Neutrophil (primary cell): Measurements from ENCODE around the gene PGAP3.

ENCODE experiments used
- H3K27ac ChIP-seq: fragments of 200-600 bp; sonication (generic); 2 replicates; pipeline ENCODE4 v1.5.1; 2016; ENCODE audit warnings: mild to moderate bottlenecking, moderate library complexity
- H3K27me3 ChIP-seq: fragments of 200-600 bp; sonication (generic); 2 replicates; pipeline ENCODE4 v1.6.0; 2016; ENCODE audit warnings: mild to moderate bottlenecking
- H3K36me3 ChIP-seq: fragments of 200-600 bp; sonication (generic); 2 replicates; pipeline ENCODE4 v1.5.1; 2017
- H3K4me1 ChIP-seq, 2 experiments: fragments of 200-600 bp in 1 of 2; sonication (generic) in 1 of 2; 1 replicate in 1 of 2; 2 replicates in 1 of 2; pipeline versions ENCODE4 v1.5.1 to v1.6.1; 2013 to 2016; ENCODE audit warnings: low read depth in 1 of 2, low read length in 1 of 2, mild to moderate bottlenecking in 1 of 2, moderate library complexity in 1 of 2; ENCODE audit not compliant: control insufficient read depth in 1 of 2, insufficient read depth in 1 of 2
- H3K4me3 ChIP-seq, 2 experiments: fragments of 200-600 bp in 1 of 2; sonication (generic) in 1 of 2; 1 replicate in 1 of 2; 2 replicates in 1 of 2; pipeline ENCODE4 v1.5.1; 2013 to 2016; ENCODE audit warnings: low read depth in 1 of 2, low read length in 1 of 2, mild to moderate bottlenecking in 1 of 2, moderate library complexity in 1 of 2
- H3K9me3 ChIP-seq: fragments of 200-600 bp; sonication (generic); 2 replicates; pipeline ENCODE4 v1.5.1; 2016
- TF ChIP-seq, protein P1 (sequence below): fragments of 200-600 bp; sonication (generic); IDR thresholded peaks from 2 replicates; pipeline ENCODE4 v1.5.1; 2016; ENCODE audit warnings: antibody characterized with exemption

PGAP3 gene

DNA sequence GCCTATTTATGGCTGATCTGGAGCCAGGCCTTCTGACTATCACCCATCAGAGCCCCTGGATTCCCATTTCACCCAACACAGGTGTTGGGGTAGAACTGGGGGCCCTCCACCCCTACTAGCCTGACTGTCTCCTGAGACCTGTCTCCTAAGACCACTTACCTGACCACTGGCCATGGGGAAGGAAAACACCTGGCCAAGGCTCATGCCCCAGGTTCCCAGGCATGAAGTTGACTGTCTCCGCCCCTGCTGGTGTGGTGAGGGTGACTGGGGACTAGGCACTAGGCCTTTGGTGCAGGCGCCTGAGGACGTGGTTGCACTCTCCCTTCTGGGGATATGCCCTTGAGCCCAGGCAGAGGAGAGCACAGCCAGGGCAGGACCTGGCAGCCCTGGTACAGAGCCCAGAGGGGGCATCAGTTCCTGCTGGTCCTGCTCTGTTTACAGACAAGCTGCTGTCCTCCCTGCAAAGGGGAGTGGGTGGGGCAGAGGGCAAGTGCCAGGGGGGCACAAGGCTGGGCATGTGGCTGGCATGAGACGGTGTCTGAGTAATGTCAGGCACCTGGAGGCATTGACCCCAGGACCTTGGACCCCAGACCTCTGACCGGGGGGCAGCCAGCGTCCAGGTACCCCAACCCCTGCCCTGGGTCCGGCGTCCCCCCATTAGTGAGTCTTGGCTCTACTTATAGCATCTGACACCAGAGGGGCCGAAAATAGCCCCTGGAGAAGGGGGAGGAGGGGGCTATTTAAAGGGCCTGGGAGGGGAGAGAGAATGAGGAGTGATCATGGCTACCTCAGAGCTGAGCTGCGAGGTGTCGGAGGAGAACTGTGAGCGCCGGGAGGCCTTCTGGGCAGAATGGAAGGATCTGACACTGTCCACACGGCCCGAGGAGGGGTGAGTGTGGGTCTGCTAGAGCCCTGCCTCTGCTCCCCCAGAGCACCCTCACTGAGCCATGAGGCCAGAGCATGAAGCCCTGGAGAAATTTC lies 23.0 kb downstream of the PGAP3 start, which contains the start of gene TCAP:
Gene TCAP, plus strand, starts transcription at position 769 of the 981 bp plus-strand sequence. Its CDS starts 11 bp downstream, at position 780.
- peaks cover 53% of the 10 kb centered on the region for H3K27me3 ChIP-seq
- H3K36me3 ChIP-seq: peaks cover 43% of the 10 kb centered on the region
- no peak within 1 kb of the TSS for H3K27ac ChIP-seq
- H3K9me3 ChIP-seq: no peaks in the 10 kb centered on the region
- H3K4me3 ChIP-seq: no peak within 1 kb of the TSS
- H3K4me1 ChIP-seq: peaks cover 6 to 13% of the 10 kb centered on the region in 2 experiments
- TF ChIP-seq, protein P1, sequence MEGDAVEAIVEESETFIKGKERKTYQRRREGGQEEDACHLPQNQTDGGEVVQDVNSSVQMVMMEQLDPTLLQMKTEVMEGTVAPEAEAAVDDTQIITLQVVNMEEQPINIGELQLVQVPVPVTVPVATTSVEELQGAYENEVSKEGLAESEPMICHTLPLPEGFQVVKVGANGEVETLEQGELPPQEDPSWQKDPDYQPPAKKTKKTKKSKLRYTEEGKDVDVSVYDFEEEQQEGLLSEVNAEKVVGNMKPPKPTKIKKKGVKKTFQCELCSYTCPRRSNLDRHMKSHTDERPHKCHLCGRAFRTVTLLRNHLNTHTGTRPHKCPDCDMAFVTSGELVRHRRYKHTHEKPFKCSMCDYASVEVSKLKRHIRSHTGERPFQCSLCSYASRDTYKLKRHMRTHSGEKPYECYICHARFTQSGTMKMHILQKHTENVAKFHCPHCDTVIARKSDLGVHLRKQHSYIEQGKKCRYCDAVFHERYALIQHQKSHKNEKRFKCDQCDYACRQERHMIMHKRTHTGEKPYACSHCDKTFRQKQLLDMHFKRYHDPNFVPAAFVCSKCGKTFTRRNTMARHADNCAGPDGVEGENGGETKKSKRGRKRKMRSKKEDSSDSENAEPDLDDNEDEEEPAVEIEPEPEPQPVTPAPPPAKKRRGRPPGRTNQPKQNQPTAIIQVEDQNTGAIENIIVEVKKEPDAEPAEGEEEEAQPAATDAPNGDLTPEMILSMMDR: no peak

DNA sequence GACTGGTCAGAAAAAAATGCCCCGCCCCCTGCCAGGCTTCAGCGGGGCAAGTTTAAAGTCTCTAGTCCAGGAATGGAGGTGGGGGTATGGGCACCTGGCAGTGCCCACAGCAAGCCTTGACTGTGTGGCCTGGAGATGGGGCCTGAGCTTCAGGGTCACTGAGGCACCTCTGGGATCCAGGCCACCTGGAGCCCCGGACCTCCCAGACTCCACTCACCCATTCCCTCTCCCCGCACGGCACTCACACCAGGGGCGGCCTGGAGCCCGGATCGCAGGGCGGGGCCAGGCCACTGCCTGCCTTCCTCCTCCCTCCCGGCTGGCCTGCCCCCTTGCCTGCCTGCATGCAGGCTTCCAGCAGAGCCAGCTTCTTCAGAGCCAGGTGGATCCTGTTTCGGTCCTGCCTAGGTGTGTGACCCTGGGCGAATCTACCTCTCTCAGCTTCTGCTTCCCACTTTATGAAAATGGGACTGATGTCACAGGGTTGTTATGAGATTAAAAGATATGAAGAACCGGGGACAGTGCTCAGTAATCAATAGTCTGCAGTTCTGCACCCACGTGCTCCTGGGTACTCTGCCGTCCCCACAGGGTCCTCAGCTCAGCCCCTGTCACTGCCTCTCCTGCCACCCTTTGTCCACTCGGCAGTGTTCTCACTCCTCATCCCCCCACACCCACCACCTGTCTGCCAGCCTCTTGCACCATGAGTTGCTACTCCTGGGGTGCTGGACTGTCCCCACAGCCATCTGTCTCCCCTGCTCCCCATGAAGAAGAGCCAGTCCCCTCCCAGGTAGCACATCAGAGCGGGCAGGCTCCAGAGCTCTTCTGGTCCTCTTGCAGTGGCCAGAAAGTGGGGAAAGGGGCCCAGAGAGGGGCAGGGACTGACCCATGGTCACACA lies 23.9 kb downstream of the PGAP3 start:
- peaks cover 44% of the 10 kb centered on the region for H3K27me3 ChIP-seq

DNA sequence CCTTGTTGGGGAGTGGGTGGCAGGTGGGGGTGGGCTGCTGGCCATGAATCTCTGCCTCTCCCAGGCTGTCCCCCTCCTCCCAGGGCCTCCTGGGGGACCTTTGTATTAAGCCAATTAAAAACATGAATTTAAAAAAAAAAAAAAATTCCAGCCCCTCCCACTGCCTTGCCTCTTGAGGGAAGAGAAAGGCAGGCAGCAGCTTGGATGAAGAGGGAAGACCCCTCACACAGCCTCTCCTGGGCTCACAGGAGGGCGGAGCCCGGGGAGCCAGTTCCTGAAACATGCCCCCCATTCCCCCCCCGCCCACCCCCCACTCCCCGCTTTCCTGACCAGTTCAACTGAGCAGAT lies 24.5 kb downstream of the PGAP3 start:
- Histone ChIP-seq H3K4me1 (peaks cover 2 to 11% of the 10 kb centered on the region in 2 experiments), H3K9me3 (no peaks in the 10 kb centered on the region), H3K27ac (no peak overlapping the region), H3K4me3 (no peak overlapping the region), H3K27me3 (peaks cover 38% of the 10 kb centered on the region), H3K36me3 (peaks cover 59% of the 10 kb centered on the region)
- TF ChIP-seq, protein P1: no peak

More for the DNA sequence above, 23.9 kb downstream of the PGAP3 start:
- Histone ChIP-seq H3K27ac (no peak overlapping the region), H3K36me3 (peaks cover 53% of the 10 kb centered on the region), H3K4me1 (peaks cover 6 to 13% of the 10 kb centered on the region in 2 experiments), H3K9me3 (no peaks in the 10 kb centered on the region), H3K4me3 (no peak overlapping the region)
- TF ChIP-seq, protein P1: no peak

- peaks cover 65% of the 10 kb centered on the region for H3K36me3 ChIP-seq
- TF ChIP-seq, protein P1: no peak
- H3K4me1 ChIP-seq: peaks cover 0 to 5% of the 10 kb centered on the region in 2 experiments
Observed at GRCh38 chr17:39662551-39663339, 25.1 kb downstream of the PGAP3 start.

More at GRCh38 chr17:39662551-39663339, 25.1 kb downstream of the PGAP3 start:
- Histone ChIP-seq H3K9me3 (no peaks in the 10 kb centered on the region), H3K4me3 (no peak overlapping the region), H3K27ac (no peak overlapping the region), H3K27me3 (peaks cover 32% of the 10 kb centered on the region)
